Peyer's patch (tissue), 4 donors: ENCODE measurements around the gene ASIC4.

Source experiments
- POLR2A ChIP-seq, 2 donors: fragments of 450-650 bp; IDR thresholded peaks; one replicate each; pipeline ENCODE4 v1.5.1; 2017; ENCODE audit warnings: antibody characterized with exemption in 2 of 2, mild to moderate bottlenecking in 2 of 2, moderate library complexity in 2 of 2
- TF ChIP-seq, protein P1 (sequence below), 6 experiments: fragments of 450-650 bp in 4 of 6; fragments of 200-600 bp in 2 of 6; sonication (generic) in 1 of 6; IDR thresholded peaks; one replicate each; pipeline ENCODE4 v1.5.1; 2017 to 2019; ENCODE audit warnings: antibody characterized with exemption in 6 of 6, mild to moderate bottlenecking in 3 of 6, moderate library complexity in 1 of 6

DNA sequence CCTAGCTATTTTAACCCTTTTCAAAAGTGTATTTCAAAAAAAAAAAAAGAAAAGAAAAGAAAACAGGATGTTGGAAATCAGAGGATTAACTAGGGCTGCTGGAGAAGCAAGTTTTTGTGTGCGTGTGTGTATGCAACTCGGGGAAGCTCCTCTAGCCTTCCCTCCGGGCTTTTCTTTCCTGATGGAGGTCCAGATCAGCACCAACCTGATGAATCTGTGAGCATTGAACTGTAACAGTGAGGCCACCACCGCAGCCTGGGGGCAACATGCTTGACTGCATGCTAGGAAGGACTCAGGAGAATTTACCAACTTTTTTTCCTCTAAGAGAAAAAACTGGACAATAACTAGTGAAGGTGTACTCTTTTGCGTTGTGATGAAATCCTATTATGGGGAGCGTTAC is 54.8 kb downstream of the ASIC4 start:
- TF ChIP-seq, protein P1, sequence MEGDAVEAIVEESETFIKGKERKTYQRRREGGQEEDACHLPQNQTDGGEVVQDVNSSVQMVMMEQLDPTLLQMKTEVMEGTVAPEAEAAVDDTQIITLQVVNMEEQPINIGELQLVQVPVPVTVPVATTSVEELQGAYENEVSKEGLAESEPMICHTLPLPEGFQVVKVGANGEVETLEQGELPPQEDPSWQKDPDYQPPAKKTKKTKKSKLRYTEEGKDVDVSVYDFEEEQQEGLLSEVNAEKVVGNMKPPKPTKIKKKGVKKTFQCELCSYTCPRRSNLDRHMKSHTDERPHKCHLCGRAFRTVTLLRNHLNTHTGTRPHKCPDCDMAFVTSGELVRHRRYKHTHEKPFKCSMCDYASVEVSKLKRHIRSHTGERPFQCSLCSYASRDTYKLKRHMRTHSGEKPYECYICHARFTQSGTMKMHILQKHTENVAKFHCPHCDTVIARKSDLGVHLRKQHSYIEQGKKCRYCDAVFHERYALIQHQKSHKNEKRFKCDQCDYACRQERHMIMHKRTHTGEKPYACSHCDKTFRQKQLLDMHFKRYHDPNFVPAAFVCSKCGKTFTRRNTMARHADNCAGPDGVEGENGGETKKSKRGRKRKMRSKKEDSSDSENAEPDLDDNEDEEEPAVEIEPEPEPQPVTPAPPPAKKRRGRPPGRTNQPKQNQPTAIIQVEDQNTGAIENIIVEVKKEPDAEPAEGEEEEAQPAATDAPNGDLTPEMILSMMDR (IDR thresholded peaks at IDR 0.05): no peak
- TF ChIP-seq POLR2A (IDR thresholded peaks at IDR 0.05): no peak
